HG03039 (cell line): ENCODE data around the gene ZCCHC17.

Experiments
- ATAC-seq: cut with Tn5 transposase; IDR thresholded peaks from one replicate; pipeline ENCODE4 v1.9.1; 2021; ENCODE audit warnings: mild to moderate bottlenecking, moderate library complexity; ENCODE audit not compliant: unreplicated experiment

The ZCCHC17 gene

DNA sequence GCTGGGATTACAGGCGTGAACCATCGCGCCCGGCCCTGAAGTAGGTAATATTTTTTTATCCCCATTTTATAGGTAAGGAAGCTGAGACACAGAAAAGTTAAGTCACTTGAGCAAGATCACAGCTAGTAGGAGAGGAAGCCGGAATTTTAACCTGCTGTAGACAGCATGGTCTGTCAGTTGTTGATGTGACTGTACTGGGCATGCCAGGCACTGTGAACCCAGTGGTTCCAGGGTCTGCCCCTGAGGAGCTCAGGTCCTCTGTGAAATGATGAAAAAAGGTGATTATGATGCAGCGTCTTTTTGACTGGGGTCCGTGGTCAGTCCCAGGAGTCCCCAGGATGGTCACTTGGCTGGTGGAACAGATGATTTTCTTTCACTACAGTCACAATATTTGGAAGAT is 92.8 kb downstream of the ZCCHC17 start:
- ATAC-seq, result no peak

DNA sequence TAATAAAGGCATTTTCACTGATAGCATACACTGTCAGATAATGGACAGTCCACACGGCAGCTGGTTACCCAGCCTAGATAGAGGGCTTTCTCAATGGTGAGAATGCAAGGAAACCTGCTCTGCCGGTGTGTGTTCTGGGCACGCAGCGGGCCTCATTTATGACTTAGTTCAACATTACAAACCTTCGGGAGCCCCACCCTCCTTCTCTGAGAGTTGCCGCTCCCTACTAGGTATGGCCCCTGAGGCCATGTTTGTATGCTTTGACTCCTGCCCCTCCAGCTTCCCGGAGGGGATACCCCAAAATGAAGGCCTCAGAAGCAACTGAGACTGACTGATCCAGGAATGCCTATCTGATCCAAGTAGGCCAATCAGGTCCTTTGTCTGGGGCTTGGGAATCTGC is 93.2 kb downstream of the ZCCHC17 start:
- ATAC-seq, result no peak

DNA sequence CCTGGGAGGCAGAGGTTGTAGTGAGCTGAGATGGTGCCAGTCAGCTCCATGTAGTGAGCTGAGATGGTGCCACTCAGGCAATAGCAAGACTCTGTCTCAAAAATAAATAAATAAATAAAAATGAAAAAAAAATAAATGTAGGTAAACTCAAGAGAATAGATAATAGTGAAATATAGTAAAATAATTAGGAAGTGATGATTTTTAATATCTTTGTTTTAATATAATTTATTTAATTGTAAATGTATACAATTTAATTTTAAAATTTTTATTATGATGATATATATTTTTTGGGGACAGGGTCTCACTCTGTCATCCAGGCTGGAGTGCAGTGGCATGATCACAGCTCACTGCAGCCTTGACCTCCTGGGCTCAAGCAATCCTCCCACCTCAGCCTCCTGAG is 96.6 kb downstream of the ZCCHC17 start:
- ATAC-seq, result no peak

DNA sequence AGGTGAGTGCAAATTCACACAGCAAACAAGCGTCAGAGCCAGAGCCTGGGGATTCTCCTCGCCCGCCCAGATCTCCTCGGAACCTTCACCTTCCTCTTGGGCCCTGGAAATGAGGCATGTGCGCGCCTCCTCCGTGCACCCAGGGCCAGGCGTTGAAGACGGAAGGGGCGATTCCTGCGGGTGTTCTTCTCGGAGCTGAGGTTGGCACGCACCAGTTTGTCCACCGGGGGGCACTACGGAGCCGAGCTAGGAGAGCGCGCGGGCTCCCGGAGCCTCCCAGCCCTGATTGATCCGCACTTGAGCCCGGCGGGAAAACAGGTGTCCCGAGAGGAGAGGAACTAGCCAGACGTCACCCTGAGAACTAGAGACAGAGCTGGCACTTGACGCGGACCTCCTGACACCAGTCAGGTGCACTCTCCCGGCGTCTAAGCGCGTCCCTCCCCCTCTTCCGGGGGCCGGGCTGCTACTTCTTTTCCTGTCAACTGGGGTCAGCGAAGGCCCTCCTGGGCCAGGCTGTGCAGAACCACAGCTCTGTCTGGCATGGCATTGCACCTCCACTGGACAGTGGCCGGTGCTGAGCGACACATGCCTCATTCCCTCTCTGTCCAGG is 97.9 kb downstream of the ZCCHC17 start:
- peak; percentile 51 for ATAC-seq

DNA sequence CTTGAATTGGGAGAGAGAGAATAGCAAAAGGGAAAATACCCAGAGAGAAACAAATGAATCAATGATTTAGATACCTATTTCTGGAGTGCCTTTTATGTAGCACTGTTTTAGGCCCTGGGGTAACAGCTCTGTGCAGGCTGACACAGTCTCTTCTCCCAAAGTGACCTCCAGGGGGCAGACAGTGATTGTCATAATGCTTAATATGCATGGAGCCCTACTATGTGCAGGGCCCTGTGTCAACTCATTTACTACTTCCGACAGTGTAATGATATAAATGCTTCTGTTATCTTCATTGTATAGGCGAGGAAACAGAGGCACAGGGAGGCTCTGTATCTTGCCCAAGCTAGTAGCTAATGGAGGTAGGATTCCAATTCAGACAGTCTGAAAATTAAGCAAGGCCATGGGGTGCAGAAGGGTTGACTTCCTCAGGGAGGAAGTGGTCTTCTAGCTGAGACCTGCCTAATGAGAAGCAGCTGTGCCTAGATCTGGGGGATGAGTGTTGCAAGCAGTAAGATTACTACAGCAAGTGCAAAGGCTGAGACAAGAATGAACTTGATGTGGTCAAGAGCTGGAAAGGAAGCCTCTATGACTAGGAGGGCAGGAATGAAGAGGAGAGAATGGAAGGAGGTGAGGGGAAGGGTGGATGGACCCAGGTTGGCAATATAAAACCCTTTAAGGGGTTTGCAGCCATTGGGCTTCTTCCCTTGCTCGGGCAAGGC is 100.0 kb downstream of the ZCCHC17 start:
- ATAC-seq, result no peak

DNA sequence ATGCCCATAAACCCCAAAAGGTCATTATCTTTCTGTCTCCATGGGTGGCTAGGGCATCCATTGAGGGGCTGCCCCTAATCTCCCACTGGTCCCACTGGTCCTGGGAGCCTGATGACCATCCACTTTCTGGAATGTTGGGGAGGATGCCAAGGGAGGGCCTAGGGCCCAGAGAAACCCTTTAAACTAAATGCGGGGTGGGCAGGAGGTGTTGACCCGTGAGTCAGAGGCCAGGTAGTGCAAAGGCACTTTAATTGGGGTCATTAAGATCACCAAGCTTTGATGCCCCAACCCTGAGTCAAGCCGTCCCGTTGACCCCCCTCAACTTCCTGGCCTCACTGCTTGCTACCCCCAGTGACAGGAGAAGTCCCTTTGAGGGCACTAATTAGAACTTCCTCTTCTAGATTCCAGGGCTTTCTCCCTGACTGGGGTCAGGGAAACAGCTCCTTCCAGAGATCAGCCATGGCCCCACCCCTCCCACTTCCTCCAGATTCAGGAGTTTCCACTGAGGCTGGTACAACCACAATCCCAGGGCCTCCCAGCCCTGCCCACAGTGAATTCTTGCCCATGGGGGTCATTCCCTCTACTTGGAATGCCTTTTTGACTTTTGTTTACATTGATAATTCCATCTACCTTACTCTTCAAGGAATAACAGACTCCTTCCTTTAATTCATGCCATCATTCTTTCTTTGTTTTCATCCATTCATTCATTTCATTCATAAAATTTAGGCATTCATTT is 100.7 kb downstream of the ZCCHC17 start:
- ATAC-seq, result no peak

DNA sequence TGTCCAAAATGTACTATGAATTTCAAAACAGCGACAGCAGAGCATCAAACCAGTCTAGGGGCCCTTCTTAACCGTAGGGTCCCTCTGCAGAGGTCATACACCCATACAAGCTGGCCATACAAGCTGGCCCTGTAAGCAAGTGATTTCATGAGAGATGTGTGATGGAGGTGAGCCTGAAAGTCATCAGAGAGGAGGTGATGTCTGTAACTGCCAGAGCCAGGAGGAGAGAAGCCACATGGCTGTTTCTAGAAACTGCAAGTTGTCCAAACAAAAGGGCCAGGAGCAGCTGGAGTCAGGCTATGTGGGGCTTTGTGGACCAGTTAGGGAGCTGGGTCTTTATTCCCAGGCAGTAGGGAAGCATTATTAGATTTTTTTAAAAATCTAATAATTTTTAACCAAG is 101.4 kb downstream of the ZCCHC17 start:
- ATAC-seq, result no peak

DNA sequence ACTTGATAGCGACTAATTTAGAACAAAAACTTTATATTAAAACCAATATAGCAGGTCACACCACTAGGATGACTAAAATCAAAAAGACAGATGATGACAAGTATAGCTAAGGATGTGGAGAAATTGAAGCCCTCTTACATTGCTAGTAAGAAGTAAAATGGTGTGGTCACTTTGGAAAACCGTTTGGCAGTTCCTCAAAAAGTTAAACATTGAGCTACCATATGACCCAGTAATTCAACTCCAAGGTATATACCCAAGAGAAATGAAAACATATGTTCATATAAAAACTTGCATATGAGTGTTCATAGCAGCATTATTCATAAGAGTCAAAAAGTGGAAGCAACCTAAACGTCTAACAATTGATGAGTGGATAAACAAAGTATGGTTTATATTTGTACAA is 103.1 kb downstream of the ZCCHC17 start:
- no peak for ATAC-seq

DNA sequence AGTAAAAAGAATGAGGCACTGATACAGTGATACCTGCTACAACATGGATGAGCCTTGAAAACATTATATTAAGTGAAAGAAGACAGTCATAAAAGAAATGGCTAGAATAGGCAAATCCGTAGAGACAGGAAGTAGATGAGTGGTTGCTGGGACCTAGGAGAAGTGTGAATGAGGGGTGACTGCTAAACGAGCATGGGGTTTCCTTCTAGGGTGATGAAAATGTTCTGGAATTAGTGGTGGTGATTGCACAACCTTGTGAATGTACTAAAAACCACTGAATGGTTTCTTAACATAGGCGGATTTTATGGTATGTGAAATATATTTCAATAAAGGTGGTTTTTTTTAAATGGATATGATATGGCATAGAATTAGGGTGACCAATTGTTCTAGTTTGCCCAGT is 103.6 kb downstream of the ZCCHC17 start:
- ATAC-seq, result no peak

DNA sequence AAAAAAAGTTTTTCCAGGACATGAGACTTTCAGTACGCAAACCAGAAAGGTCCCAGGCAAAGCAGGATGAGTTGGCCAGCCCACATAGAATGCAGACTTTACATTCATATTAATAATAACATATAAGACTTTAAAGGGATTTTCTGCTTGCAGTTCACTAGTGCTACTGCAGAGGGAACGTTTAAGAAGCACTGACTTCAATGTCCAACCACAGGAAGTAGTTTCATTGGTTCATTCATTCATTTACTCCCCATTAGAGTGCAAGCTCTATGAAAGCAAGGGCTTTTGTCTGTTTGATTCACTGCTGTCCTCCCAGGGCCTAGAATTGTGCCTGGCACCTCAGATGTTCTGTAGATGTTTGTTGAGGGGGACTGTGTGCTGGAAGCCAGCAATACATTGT is 104.4 kb downstream of the ZCCHC17 start:
- ATAC-seq, result no peak

DNA sequence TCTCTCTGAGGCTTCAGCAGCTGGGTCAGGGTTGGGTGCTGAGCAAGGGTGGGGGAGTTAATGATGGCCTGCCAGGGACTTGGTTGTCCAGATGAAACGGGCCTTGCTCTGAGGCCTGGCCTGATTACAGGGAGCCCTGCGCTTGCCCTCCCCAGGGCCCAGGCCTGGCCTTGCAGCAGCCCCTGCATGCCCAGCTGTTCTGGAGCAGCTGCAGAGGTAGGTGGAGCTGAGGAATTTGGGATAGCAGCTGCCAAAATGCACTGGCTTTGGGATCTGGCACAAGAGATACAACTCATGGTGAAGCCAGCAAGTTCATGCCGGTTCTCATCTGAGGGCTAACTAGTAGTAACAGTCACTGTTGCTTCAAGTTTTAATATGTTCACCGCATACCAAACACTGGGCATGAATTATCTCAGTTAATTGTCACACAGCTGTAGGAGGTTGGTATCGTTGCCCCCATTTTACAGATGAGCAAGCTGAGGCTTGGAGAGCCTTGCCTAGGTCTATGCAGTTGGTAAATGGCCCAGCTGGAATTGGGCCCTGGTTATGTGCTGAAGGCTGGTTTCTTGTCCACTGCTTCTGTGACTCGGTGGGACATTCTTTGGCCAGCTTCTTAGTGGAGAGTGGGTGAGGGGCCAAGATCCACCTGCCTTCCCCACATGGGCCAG is 108.9 kb downstream of the ZCCHC17 start:
- ATAC-seq, result no peak

DNA sequence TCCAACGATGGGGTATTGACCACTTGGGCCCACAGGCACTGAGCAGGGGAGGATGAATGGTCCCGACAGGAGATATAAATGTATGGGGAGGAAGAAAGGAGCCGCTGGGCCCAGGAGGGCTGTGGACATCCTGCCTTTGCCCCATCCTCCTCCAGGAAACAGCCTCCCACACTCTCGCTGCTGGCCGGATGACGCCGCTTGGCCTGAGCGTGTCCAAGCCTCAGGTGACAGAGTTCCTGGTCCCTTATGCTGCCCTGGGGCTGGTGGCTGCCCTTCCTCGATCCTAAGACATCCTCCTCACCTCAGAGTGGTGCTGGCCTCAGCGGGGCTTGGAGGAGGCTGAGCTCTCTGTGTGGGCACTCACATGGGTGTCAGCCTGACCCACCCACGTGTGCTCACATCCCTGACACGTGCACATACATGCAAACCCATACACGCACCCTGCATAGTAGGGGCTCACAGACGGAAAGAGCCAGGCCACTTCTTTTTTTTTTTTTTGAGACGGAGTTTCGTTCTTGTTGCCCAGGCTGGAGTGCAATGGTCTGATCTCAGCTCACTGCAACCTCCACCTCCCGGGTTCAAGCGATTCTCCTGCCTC is 110.3 kb downstream of the ZCCHC17 start:
- no peak for ATAC-seq

DNA sequence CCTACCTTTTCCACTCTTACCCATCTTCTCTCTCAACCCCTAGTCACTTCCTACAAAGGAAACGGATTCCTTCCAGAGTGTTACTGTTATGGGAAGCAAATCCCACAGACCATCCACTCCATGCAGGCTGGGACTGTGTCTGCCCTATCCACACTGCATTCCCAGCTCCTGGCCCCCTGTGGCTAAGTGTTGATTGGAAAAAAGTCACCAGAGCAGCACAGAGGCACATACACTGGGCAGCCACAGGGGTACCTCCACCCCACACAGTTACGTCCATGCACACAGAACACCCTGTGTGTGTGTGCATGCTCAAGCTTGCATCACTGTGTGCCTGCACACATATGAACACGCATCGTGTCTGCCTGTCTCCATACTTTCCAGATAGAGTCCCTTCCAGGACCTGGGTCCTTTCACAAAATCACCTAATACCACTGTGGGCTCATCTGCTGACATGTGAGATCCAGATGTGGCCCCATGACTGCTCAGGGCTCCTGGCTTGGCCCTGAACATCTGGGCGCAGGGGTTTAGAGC is 112.0 kb downstream of the ZCCHC17 start:
- ATAC-seq, result no peak

DNA sequence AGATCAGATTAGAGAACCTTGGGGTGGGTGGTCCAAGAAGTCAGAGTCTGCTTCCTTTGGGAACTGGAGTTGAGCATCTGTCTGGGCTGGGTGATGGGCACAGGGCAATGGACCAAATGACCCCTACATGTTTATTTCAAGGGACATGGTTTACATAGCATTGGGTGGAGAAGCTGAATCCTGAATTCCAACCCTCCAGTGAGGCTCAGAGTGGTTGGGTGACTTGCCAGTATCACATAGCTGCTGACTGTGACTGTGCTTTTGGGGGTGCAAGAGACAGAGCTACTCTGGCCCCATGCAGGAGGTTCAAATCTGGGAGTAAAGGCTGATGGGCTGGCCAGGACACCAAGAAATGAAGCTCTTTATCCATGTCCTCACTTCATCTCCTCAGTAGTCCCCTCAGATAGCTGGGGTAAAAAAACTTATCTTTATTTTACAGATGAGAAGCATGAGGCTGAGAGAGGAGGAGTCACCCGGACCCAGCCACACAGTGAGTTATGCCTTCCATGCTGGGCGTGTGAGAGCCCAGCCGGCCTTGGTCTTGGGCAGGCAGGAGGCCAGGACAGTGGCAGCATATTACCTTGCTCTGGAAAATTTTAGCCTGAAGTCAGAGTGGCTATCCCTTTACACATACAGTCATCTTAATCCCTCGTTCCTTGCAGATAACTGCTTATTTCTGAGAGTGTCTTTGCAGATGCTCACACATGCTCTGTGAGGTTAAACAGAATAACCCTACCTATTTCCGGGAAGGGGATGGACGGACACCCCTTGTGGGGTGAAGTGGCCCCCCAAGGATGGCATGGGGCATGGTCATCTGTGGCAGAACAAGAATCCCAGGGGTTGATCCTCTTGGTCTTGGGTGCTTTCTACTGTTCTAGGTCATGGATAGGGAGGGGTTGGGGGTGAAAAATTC is 113.4 kb downstream of the ZCCHC17 start:
- no peak for ATAC-seq

DNA sequence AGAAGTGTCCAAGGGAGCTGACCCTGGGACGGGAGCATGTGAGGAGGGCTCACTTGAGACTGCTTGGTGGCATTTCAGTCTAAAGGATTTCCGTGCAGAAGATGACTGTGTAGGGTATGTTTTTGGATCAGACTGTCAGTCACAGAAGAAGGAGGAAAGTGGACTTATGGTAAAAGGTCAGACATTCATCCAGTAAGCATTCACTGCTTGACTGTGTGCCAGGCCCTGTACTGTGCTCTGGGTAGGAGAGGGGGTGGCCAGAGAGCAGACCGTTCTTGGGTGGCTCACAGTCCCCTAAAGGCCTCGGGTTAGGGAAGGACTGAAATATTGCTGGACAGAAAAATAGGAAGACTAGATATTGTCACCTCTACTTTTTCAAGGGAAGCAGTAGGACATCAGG is 114.0 kb downstream of the ZCCHC17 start:
- no peak for ATAC-seq

DNA sequence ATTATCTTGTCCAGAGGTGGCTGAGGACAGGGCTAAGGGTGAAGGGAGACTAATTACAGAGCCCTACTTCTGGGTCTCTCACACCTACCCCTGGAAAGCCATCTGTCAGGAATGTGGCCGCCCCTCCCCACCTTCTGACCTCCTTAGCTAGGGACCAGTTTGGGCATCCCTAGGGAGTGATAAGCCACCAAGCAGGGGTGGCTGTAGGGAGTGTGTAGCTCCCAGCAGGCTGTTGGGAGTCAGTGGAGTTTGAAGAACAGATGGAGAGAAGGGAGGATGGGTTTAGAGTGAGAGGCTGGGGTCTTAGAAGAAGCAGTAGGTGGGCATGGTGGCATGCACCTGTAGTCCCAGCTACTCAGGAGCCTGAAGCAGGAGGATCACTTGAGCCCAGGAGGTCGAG is 115.4 kb downstream of the ZCCHC17 start:
- ATAC-seq, result no peak

DNA sequence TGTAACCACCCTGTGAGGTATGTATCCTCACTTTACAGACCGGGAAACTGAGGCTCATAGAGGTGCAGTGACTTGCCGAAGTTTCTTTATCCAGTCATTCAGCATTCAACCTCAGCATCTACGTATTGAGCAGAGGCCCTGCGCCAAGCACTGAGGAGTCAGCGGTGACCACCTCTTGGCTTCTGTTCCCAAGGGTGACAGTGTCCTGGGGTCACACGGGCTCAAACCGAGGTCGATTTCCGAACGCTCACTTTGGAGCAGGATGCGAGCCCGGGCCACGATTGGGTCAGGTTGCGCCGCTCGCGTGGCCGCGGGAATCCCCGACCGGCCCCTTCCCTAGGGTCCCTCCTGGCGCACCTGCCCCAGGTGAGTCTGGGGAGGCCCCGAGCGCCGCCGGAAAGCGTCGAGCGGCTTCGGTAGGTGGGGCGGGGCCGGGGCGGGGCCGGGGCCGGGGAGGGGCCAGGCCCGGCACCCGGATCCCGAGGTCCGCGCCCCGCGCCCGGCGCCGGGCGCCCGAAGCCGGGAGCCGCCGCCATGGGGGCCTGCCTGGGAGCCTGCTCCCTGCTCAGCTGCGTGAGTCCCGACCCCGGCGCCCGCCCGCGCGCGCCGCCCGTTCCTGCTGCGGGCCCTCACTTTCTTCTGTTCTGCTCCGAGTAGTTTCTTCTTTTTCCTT is 116.0 kb downstream of the ZCCHC17 start, which contains the start of gene SERINC2:
Gene SERINC2, plus strand, starts transcription at position 482 of the 673 bp plus-strand sequence. Its CDS starts 53 bp downstream, at position 535.
- ATAC-seq, result no peak

DNA sequence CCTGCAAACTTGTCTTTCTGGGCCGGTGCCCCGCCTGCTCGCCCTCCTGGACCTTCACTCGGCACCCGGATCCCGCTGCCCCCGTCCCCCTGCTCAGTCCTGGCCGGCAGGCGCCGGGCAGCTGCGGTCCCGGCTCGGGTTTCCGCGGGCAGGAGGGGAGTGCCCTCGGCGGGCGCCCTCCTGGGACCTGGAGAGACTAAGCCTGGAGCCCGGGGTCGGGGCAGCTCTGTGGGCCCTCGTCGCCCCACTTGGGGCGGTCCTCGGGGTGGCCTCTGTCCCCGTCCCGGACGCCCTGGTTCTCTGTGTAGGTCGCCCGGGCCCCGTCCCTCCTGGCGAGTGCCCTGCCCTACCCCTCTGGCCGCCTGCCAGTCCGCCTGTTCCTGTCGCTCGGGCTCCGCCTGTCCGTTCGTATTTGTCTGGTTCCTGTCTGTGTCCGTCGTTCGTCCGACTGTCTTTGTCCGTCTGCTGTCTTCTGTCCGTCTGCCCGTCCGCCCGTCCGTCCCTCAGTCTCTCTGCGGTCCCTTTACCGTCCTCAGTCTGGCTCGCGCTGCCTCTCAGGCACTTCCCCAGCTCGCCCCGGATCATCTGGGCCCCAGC is 116.7 kb downstream of the ZCCHC17 start:
- no peak for ATAC-seq
